HL-60/S4 treated with retinoic acid at 250 ng/mL for 4 days and 3 days (cell line): ENCODE measurements around the gene KIRREL3.

ENCODE experiments used
- in situ Hi-C: fragments of 300-500 bp; cut with MboI; formaldehyde crosslinking; loops from 2 replicates; pipeline ENCODE4 v1.7.0; 2022; ENCODE audit warnings: low sequenced_read_pairs

The KIRREL3 gene

GRCh38 chr11:126462422-126462821, 538.1 kb downstream of the KIRREL3 start:
- in situ Hi-C loops = no loop called here

GRCh38 chr11:126461996-126462395, 538.6 kb downstream of the KIRREL3 start:
- in situ Hi-C loops = no loop called here

GRCh38 chr11:126461096-126461440, 539.5 kb downstream of the KIRREL3 start:
- in situ Hi-C loops = no loop called here

GRCh38 chr11:126460417-126461095, 540.0 kb downstream of the KIRREL3 start:
- in situ Hi-C loops = no loop called here

- in situ Hi-C loops = no loop called here
Observed at GRCh38 chr11:126459691-126460281, 540.8 kb downstream of the KIRREL3 start.

- in situ Hi-C loops = no loop called here
Observed at GRCh38 chr11:126457817-126458216, 542.8 kb downstream of the KIRREL3 start.

GRCh38 chr11:126456783-126457542, 543.6 kb downstream of the KIRREL3 start:
- in situ Hi-C loops = no loop called here

GRCh38 chr11:126456089-126456488, 544.5 kb downstream of the KIRREL3 start:
- in situ Hi-C loops = no loop called here

- in situ Hi-C loops = no loop called here
Observed at GRCh38 chr11:126452241-126453101, 548.1 kb downstream of the KIRREL3 start.

GRCh38 chr11:126451211-126451802, 549.3 kb downstream of the KIRREL3 start:
- in situ Hi-C loops = no loop called here

GRCh38 chr11:126450806-126451205, 549.8 kb downstream of the KIRREL3 start:
- in situ Hi-C loops = no loop called here

GRCh38 chr11:126450198-126450597, 550.4 kb downstream of the KIRREL3 start:
- in situ Hi-C loops = no loop called here

- in situ Hi-C loops = loop anchor here (25.0 kb wide), 2 partner anchors 541 to 891 kb away; no protein-coding TSS in a partner anchor
Observed at GRCh38 chr11:126446581-126446980, 554.0 kb downstream of the KIRREL3 start.

- in situ Hi-C loops = loop anchor here (25.0 kb wide), 2 partner anchors 543 to 893 kb away; no protein-coding TSS in a partner anchor
Observed at GRCh38 chr11:126444072-126444471, 556.5 kb downstream of the KIRREL3 start.

- in situ Hi-C loops = loop anchor here (25.0 kb wide), 2 partner anchors 544 to 894 kb away; no protein-coding TSS in a partner anchor
Observed at GRCh38 chr11:126443120-126443519, 557.5 kb downstream of the KIRREL3 start.

GRCh38 chr11:126440792-126441514, 559.6 kb downstream of the KIRREL3 start:
- in situ Hi-C loops = loop anchor here (25.0 kb wide), 2 partner anchors 546 to 896 kb away; no protein-coding TSS in a partner anchor

GRCh38 chr11:126440276-126440675, 560.3 kb downstream of the KIRREL3 start:
- in situ Hi-C loops = loop anchor here (25.0 kb wide), 2 partner anchors 547 to 897 kb away; no protein-coding TSS in a partner anchor

- in situ Hi-C loops = loop anchor here (25.0 kb wide), 2 partner anchors 549 to 899 kb away; no protein-coding TSS in a partner anchor
Observed at GRCh38 chr11:126438691-126439090, 561.9 kb downstream of the KIRREL3 start.

- in situ Hi-C loops = loop anchor here (25.0 kb wide), 2 partner anchors 549 to 899 kb away; no protein-coding TSS in a partner anchor
Observed at GRCh38 chr11:126438272-126438671, 562.3 kb downstream of the KIRREL3 start.
